Measurements from ENCODE around the gene TMPRSS13. TPM values are rescaled to one million over a fixed set of nuclear protein-coding genes. Genes with fewer than 3 reads are reported as not detected.

Gene TMPRSS13
- total RNA-seq, 3 donors from 2014 or later (not counting 1 experiment from before 2014, with no cell fraction given), result 1.6 to 1.8 (median 1.8) TPM

- WGBS (ENCODE audit: insufficient coverage), result 91% methylated on average over 16 of the region's 17 CpGs
- ATAC-seq (no peak), DNase-seq (no peak)
- Histone ChIP-seq H3K36me3 (ENCODE audit: control insufficient read depth, insufficient read depth, low read length) (no peaks in the 10 kb centered on the region), H3K4me3 (ENCODE audit: low read length) (no peak overlapping the region), H3K9me3 (ENCODE audit: control insufficient read depth, insufficient read depth, low read length) (no peaks in the 10 kb centered on the region), H3K27me3 (ENCODE audit: control insufficient read depth, insufficient read depth, low read length) (no peaks in the 10 kb centered on the region), H3K4me1 (ENCODE audit: control insufficient read depth, insufficient read depth, low read length) (no peaks in the 10 kb centered on the region), H3K27ac (ENCODE audit: low read length) (no peak overlapping the region)
- no peaks in the 10 kb centered on the region for H3K9me3 Mint-ChIP-seq
- H3K27ac Mint-ChIP-seq, result no peak overlapping the region
- H3K4me1 Mint-ChIP-seq, result peaks cover 0 to 15% of the 10 kb centered on the region in 2 donors
- intact Hi-C loops (cut with micrococcal nuclease), result no loop called here
- TF ChIP-seq CTCF (IDR thresholded peaks at IDR 0.05), result no peak
- no peaks in the 10 kb centered on the region for H3K36me3 Mint-ChIP-seq
- H3K4me3 Mint-ChIP-seq, result no peak overlapping the region
- H3K27me3 Mint-ChIP-seq (ENCODE audit: low read depth in 2 of 2), result no peaks in the 10 kb centered on the region
Observed at GRCh38 chr11:117918366-117919255, 10.6 kb downstream of the TMPRSS13 start.

GRCh38 chr11:117917591-117918151 lies 11.5 kb downstream of the TMPRSS13 start:
- Histone ChIP-seq H3K36me3 (ENCODE audit: control insufficient read depth, insufficient read depth, low read length) (no peaks in the 10 kb centered on the region), H3K27ac (ENCODE audit: low read length) (no peak overlapping the region), H3K27me3 (ENCODE audit: control insufficient read depth, insufficient read depth, low read length) (no peaks in the 10 kb centered on the region), H3K4me3 (ENCODE audit: low read length) (no peak overlapping the region), H3K9me3 (ENCODE audit: control insufficient read depth, insufficient read depth, low read length) (no peaks in the 10 kb centered on the region), H3K4me1 (ENCODE audit: control insufficient read depth, insufficient read depth, low read length) (no peaks in the 10 kb centered on the region)
- Mint-ChIP-seq H3K4me3 (no peak overlapping the region), H3K27ac (no peak overlapping the region), H3K36me3 (no peaks in the 10 kb centered on the region), H3K27me3 (ENCODE audit: low read depth in 2 of 2) (peaks cover 0 to 8% of the 10 kb centered on the region in 2 donors), H3K4me1 (peaks cover 0 to 17% of the 10 kb centered on the region in 2 donors), H3K9me3 (no peaks in the 10 kb centered on the region)
- intact Hi-C loops (cut with micrococcal nuclease), result no loop called here
- no peak for DNase-seq
- ATAC-seq, result no peak
- 90% methylated on average over 5 of the region's 5 CpGs for WGBS (ENCODE audit: insufficient coverage)
- TF ChIP-seq CTCF (IDR thresholded peaks at IDR 0.05), result no peak

- Mint-ChIP-seq H3K27me3 (ENCODE audit: low read depth in 2 of 2) (peaks cover 0 to 12% of the 10 kb centered on the region in 2 donors), H3K36me3 (no peaks in the 10 kb centered on the region), H3K4me1 (peaks cover 0 to 21% of the 10 kb centered on the region in 2 donors), H3K4me3 (no peak overlapping the region), H3K27ac (no peak overlapping the region), H3K9me3 (no peaks in the 10 kb centered on the region)
- Histone ChIP-seq H3K4me3 (ENCODE audit: low read length) (no peak overlapping the region), H3K9me3 (ENCODE audit: control insufficient read depth, insufficient read depth, low read length) (no peaks in the 10 kb centered on the region), H3K27ac (ENCODE audit: low read length) (no peak overlapping the region), H3K36me3 (ENCODE audit: control insufficient read depth, insufficient read depth, low read length) (no peaks in the 10 kb centered on the region), H3K27me3 (ENCODE audit: control insufficient read depth, insufficient read depth, low read length) (no peaks in the 10 kb centered on the region), H3K4me1 (ENCODE audit: control insufficient read depth, insufficient read depth, low read length) (no peaks in the 10 kb centered on the region)
- no peak for ATAC-seq
- WGBS (ENCODE audit: insufficient coverage), result 95% methylated on average over 11 of the region's 11 CpGs
- intact Hi-C loops (cut with micrococcal nuclease), result no loop called here
- no peak for DNase-seq
- TF ChIP-seq CTCF (IDR thresholded peaks at IDR 0.05), result no peak
Observed at GRCh38 chr11:117916956-117917355, 12.2 kb downstream of the TMPRSS13 start.

Measured in natural killer cell (primary cell).